GM19467 (cell line): ENCODE data around the gene MBIP.

Experiments
- ATAC-seq: cut with Tn5 transposase; IDR thresholded peaks from one replicate; pipeline ENCODE4 v1.9.1; 2021; ENCODE audit warnings: mild to moderate bottlenecking, moderate library complexity; ENCODE audit not compliant: unreplicated experiment

Gene MBIP

GRCh38 chr14:36315159-36315853 is 5.1 kb downstream of the MBIP start:
- ATAC-seq = no peak

DNA sequence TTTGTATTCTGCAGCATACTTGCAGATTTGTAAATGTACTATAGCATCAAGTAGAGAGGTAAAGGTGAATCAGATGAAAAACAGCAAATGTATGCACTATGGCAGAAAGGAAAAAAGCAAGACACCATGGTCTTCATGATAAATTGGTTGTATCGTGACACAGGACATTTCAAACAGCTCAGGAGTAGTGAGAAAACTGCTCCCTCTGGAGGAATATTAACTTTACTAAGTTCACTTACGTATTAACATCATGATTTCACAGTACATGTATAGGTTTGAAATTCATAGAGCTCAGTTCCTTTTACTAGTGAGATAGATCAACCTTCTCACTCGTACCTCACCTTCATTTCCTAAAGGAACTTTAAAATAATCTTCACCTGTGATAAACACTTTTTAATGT is 6.5 kb downstream of the MBIP start:
- no peak for ATAC-seq

GRCh38 chr14:36313206-36313605 is 7.2 kb downstream of the MBIP start:
- ATAC-seq = no peak

GRCh38 chr14:36306836-36307235 is 13.6 kb downstream of the MBIP start:
- ATAC-seq = no peak

- ATAC-seq = no peak
Measured at GRCh38 chr14:36304895-36305294, 15.5 kb downstream of the MBIP start.

GRCh38 chr14:36303960-36304359 is 16.5 kb downstream of the MBIP start:
- ATAC-seq = no peak

DNA sequence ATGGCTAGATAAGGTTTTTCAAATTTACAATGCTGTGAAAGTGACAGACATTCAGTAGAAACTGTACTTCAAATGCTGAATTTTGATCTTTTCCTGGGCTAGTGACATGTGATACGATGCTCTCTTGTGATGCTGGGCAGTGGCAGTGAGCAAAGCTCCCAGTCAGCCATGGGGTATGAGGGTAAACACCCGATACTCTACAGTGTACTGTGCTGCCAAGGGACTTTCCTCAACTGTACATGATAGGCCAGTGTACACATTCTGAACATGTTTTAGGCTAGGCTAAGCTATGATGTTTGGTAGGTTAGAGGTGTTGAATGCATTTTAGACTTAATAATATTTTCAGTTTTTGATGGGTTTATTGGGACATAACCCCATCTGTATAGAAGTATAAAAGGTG is 17.6 kb downstream of the MBIP start:
- no peak for ATAC-seq

DNA sequence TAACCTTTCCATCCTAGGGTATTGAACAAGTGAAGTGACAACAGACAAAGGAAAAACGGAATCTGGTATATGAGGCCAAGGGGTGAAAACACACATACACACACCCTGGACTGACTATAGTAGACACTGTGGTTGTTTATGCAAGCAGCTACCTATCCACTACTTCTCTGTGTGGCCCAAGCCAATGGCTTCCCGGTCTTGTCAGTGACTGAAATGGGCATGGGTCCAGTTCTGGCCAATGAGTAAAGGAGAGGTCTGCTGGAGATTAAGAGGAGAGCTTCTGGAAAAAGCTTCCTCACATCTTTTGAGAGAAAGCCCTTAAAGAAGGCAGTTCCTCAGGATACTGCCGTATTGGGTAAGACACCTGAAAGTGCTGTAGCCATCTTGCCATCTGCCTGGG is 19.3 kb downstream of the MBIP start:
- ATAC-seq = no peak

GRCh38 chr14:36300337-36300736 is 20.1 kb downstream of the MBIP start:
- ATAC-seq = no peak

DNA sequence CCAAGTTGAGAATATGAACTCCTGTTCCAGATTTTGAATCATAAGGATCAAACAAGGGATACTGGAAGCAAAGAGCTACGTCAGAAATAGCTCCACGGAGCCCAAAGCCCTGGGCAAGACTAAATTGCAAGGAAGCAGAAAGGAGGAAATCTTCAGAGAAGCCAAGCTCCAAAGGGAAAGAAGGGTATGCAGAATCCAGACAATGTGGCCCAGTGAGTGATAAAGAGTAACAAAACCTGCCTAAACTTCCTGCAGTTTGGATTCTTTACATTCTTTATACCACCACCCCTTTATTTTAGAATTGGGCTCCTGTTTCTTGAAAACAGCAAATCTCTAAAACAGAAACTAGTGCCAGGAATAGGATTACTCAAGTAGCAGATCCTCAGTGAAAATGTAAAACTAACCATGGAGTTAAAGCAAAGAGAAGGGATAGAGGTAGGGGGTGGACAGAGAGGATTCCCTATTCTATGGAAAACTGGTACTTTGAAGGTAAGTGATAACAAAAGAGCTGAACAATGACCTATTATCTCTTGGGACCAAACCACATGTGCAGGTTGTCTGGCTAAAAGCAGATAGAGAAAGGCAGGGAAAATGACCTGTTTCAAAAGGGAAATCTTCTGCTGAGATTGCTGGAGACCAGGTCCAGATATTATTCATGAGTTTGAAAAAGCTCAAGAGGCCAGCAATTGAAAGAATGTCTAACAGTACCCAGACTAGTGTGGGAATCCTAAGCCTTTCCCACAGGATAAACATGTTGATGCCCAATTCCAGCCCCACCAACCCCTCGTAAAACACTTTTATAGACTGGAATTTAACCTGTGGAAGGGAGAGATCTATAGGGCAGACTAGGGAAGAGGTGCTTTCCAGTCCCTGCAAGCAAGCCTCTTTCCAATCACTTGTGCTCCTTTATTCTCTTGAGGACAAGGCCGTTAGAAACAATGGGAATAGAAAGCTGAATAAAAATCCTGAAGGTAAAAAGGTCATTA is 24.5 kb downstream of the MBIP start:
- no peak for ATAC-seq

DNA sequence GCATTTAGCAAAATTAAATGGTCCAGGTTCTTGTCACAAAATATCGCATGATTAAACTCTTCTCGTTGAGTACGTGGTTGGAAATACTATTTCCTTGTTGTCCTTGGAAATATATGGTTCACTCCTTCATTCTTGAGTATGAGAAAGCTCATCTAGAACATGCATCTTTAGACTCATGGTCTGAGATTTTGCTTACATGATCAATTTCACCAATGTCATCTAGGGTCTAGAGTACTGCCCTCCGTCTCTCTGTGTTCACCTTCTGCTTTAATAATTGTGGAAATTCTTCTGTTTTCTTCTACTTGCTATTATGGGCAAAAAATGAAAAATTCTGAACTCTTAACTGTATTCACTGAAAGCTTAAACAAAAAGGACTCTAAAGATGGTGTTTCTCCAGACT is 25.9 kb downstream of the MBIP start:
- no peak for ATAC-seq

DNA sequence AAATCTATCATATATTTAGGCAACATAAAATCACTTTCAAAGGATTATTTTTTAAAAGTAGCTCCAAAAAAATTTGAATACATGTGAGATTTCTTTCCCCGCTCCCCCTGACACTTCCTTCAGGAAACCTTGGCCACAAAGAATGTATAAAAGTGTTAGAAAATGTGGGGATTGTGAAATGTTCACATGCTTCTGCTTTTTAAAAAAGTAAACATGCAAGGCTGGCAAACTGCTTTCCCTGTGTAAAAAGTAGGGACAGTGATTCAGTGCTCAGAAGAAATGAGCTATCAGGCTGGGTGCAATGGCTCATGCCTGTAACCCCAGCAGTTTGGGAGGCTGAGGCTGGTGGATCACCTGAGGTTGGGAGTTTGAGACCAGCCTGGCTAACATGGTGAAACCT is 26.6 kb downstream of the MBIP start:
- ATAC-seq = no peak

- ATAC-seq = no peak
Measured at GRCh38 chr14:36289954-36290353, 30.5 kb downstream of the MBIP start.

DNA sequence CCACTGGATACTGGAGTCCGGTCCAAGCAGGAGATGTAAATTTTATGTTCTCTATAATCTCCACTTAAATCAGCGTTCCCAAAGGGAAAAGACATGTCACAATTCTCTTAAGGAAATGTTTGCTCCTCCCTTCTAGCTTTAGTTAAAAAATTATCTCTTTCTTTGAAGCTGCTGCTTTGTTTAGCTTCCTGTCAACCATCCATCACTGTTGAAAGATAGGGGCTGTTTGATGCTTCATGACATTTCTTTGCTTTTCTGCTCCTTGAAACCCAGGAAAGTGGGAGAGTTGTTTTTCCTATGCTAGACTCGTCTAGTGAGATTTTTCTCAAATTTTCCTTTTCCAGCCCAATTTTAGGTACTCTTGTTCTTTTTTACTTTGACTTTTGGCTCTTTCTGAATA is 31.9 kb downstream of the MBIP start:
- ATAC-seq = no peak

DNA sequence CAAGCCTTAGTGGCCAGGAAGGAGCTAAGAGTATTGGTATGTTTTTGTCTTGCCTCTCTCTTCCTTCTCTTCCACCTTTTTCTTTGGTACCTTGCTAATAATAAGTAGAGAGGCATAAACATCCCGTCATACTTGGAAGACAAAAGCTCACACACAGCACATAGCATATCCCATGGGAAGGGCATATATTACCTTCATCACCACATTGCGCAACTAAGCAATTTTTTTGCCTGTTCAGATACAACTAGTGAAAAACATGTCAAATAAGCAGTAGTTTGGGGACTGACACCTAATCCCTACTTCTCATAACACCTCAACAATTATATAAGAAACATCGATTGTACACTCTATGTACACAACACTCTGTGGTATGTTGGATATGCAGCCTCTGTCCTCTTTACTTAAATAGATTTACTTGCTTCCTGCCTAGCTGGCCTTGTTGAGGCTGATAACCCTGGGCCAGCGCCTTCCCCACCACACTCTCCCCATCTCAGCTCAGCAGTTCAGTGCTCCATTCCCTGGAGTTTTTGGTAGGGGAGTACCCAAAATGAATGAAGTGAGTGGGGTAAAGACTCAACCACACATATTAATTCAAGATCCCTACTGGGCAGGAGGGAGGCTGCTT is 35.4 kb downstream of the MBIP start:
- ATAC-seq = no peak

DNA sequence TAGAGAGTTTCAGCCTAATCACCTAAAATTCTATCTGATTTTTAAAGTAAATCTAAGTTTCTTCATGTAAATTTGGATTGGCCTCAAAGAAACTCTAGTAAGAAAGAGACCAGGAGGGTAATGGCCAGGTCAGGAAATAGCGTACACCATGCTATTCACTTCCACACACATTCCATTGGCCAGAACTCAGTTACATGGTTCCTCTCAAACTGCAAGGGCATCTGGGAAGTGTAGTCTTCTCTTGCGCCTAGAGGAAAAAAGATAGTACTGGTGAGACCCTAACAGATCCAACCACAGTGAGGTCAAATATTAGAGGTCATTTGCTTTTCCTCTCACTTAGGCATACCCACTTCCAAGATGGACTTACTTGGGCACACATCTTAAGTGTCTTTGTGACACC is 39.1 kb downstream of the MBIP start:
- no peak for ATAC-seq

DNA sequence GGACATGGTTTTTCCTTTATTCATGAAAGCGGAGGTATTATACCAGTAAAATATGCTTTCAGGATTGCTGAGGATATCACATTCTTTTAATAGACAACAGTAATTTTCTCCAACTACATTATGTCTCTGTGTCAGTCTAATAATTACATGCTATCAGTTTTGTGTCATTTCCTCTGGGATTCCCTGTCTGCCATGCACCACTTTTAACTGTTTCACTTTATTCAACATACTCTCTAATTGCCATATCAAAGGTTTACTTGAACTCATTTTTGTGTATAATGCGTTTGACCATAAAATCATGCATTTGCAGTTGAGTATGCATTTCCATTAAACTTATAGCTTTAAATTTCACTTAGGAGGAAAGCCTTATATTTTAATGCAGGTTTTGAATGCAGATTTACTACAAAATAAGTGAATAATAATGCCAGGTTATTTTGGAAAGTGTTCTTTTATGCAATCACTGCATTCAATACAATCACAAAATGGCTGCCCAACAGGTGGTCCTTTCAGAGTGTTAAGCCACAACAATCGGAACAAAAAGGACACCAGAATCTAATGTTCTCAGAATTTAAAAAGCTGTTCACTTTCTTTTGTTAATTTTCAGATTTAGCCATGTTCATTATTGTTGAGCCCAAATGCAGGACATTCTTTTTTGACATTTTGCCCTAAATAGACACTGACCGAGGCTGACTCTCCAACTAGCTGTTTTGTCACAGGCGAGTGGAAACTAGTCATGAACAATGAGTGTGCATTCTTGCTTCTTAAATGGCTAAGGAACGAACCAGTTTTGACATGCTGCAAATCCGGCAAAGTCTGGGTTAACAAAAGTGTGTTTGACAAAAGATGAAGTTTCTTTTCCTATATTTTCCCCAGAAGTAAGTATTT is 40.9 kb downstream of the MBIP start:
- no peak for ATAC-seq

GRCh38 chr14:36275741-36276140 is 44.7 kb downstream of the MBIP start:
- no peak for ATAC-seq

- no peak for ATAC-seq
Measured at GRCh38 chr14:36271939-36272907, 48.2 kb downstream of the MBIP start.

DNA sequence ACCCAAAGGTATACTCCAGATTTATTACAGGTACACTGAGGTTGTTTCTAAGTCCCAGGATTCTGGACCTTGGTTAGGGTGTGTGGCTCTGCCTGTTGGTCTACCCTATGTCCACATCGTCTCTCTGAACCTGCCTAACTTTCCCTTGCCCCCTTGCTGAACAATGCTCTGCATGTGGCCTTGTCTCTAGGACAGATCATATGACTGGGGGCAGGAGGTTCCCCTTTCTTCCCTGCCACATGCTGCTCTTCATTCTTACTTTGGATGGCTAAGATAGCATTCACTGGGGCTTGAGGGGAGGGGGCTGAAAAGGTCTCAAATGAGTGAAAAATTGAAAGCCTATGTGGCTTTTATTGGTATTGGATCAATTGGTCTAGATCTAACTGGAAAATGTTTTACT is 49.2 kb downstream of the MBIP start:
- ATAC-seq = no peak
